ENCODE results near the gene TPSG1. TPM values are rescaled to one million over a fixed set of nuclear protein-coding genes. Genes with fewer than 3 reads are reported as not detected.

The TPSG1 gene
- total RNA-seq, 2 donors from 2014 or later: 0.54 TPM; not detected in 1

DNA sequence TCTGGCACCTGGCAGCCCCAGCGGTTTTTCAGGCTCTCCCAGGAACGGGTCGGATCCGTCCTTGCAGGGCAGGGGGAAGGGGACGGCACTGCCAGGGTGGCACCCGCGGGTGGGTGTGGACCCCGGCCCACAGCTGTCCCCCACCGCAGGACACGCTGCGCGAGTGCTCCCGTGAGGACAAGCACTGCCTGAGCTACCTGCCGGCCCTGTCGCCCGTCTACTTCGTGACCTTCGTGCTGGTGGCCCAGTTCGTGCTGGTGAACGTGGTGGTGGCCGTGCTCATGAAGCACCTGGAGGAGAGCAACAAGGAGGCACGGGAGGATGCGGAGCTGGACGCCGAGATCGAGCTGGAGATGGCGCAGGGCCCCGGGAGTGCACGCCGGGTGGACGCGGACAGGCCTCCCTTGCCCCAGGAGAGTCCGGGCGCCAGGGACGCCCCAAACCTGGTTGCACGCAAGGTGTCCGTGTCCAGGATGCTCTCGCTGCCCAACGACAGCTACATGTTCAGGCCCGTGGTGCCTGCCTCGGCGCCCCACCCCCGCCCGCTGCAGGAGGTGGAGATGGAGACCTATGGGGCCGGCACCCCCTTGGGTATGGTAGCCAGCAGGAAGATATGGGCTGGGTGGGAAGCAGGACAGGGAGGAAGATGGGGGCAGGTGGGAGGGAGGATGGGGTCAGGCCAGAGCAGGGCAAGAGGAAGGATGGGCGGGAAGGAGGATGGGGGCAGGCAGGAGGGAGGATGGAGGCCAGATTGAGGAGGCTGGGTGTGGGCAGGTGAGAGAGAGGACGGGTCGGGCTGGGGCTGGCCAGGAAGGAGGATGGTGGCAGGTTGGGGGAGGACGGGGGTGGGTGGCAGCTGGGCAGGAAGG lies 6.8 kb downstream of the TPSG1 start:
- H3K4me3 ChIP-seq: no peak overlapping the region
- no peaks in the 10 kb centered on the region for H3K27me3 ChIP-seq (replicated peaks; ENCODE audit: insufficient read depth)
- ATAC-seq (ENCODE audit: insufficient number of reproducible peaks, low FRiP score, low read depth) (no peak), DNase-seq (ENCODE audit: low spot score) (no peak)
- TF ChIP-seq CTCF (IDR thresholded peaks at IDR 0.05): no peak
- no peaks in the 10 kb centered on the region for H3K4me1 ChIP-seq (ENCODE audit: control insufficient read depth in 1 of 2, low read depth in 2 of 2)
- no peaks in the 10 kb centered on the region for H3K9me3 ChIP-seq
- H3K27ac ChIP-seq: no peak overlapping the region
- H3K36me3 ChIP-seq: no peaks in the 10 kb centered on the region

- Histone ChIP-seq H3K4me1 (ENCODE audit: control insufficient read depth in 1 of 2, low read depth in 2 of 2) (no peaks in the 10 kb centered on the region), H3K9me3 (no peaks in the 10 kb centered on the region), H3K4me3 (no peak overlapping the region), H3K27ac (no peak overlapping the region), H3K36me3 (no peaks in the 10 kb centered on the region), H3K27me3 (replicated peaks; ENCODE audit: insufficient read depth) (no peaks in the 10 kb centered on the region)
- no peak for DNase-seq (ENCODE audit: low spot score)
- ATAC-seq (ENCODE audit: insufficient number of reproducible peaks, low FRiP score, low read depth): no peak
- TF ChIP-seq CTCF (IDR thresholded peaks at IDR 0.05): no peak
Observed at GRCh38 chr16:1217526-1217925, 7.5 kb downstream of the TPSG1 start.

- Histone ChIP-seq H3K4me3 (no peak overlapping the region), H3K27ac (no peak overlapping the region), H3K4me1 (ENCODE audit: control insufficient read depth in 1 of 2, low read depth in 2 of 2) (no peaks in the 10 kb centered on the region), H3K27me3 (replicated peaks; ENCODE audit: insufficient read depth) (no peaks in the 10 kb centered on the region), H3K36me3 (no peaks in the 10 kb centered on the region), H3K9me3 (no peaks in the 10 kb centered on the region)
- ATAC-seq (ENCODE audit: insufficient number of reproducible peaks, low FRiP score, low read depth) (no peak), DNase-seq (ENCODE audit: low spot score) (no peak)
- TF ChIP-seq CTCF (IDR thresholded peaks at IDR 0.05): no peak
Observed at GRCh38 chr16:1216681-1217400, 8.2 kb downstream of the TPSG1 start.

- Histone ChIP-seq H3K27ac (no peak overlapping the region), H3K27me3 (replicated peaks; ENCODE audit: insufficient read depth) (no peaks in the 10 kb centered on the region), H3K36me3 (no peaks in the 10 kb centered on the region), H3K4me1 (ENCODE audit: control insufficient read depth in 1 of 2, low read depth in 2 of 2) (no peaks in the 10 kb centered on the region), H3K9me3 (no peaks in the 10 kb centered on the region), H3K4me3 (no peak overlapping the region)
- TF ChIP-seq CTCF (IDR thresholded peaks at IDR 0.05): no peak
- DNase-seq (ENCODE audit: low spot score): no peak
- no peak for ATAC-seq (ENCODE audit: insufficient number of reproducible peaks, low FRiP score, low read depth)
Observed at GRCh38 chr16:1216296-1216619, 8.8 kb downstream of the TPSG1 start.

- H3K36me3 ChIP-seq: no peaks in the 10 kb centered on the region
Observed at GRCh38 chr16:1215574-1216295, 9.3 kb downstream of the TPSG1 start.

More at GRCh38 chr16:1215574-1216295, 9.3 kb downstream of the TPSG1 start:
- ATAC-seq (ENCODE audit: insufficient number of reproducible peaks, low FRiP score, low read depth) (no peak), DNase-seq (ENCODE audit: low spot score) (no peak)
- Histone ChIP-seq H3K4me3 (no peak overlapping the region), H3K27ac (no peak overlapping the region), H3K27me3 (replicated peaks; ENCODE audit: insufficient read depth) (no peaks in the 10 kb centered on the region), H3K9me3 (no peaks in the 10 kb centered on the region), H3K4me1 (ENCODE audit: control insufficient read depth in 1 of 2, low read depth in 2 of 2) (no peaks in the 10 kb centered on the region)
- no peak for TF ChIP-seq CTCF (IDR thresholded peaks at IDR 0.05)

All from thoracic aorta (tissue), 2 donors.